ENCODE results near the gene ABCB6. TPM values are rescaled to one million over a fixed set of nuclear protein-coding genes. Genes with fewer than 3 reads are reported as not detected.

The ABCB6 gene
- total RNA-seq, 3 donors from 2014 or later, result 14.8 to 17.2 (median 15.4) TPM

GRCh38 chr2:219250049-219250781, 31.5 kb upstream of the ABCB6 start:
- no peaks in the 10 kb centered on the region for H3K27me3 Mint-ChIP-seq (ENCODE audit: low read depth)
- DNase-seq (no peak), ATAC-seq (no peak)
- H3K4me3 Mint-ChIP-seq, result peak overlapping the region; percentile 86
- peaks cover 30% of the 10 kb centered on the region for H3K36me3 Mint-ChIP-seq (ENCODE audit: insufficient read depth)
- H3K4me1 Mint-ChIP-seq (ENCODE audit: low read depth), result peaks cover 74% of the 10 kb centered on the region
- H3K9me3 Mint-ChIP-seq, result no peaks in the 10 kb centered on the region

- Mint-ChIP-seq H3K36me3 (ENCODE audit: insufficient read depth) (peaks cover 30% of the 10 kb centered on the region), H3K9me3 (no peaks in the 10 kb centered on the region), H3K4me3 (peak overlapping the region; percentile 86), H3K4me1 (ENCODE audit: low read depth) (peaks cover 74% of the 10 kb centered on the region), H3K27me3 (ENCODE audit: low read depth) (no peaks in the 10 kb centered on the region)
- DNase-seq (peak; percentile 29), ATAC-seq (no peak)
Measured at GRCh38 chr2:219249203-219249980, 30.6 kb upstream of the ABCB6 start.

DNA sequence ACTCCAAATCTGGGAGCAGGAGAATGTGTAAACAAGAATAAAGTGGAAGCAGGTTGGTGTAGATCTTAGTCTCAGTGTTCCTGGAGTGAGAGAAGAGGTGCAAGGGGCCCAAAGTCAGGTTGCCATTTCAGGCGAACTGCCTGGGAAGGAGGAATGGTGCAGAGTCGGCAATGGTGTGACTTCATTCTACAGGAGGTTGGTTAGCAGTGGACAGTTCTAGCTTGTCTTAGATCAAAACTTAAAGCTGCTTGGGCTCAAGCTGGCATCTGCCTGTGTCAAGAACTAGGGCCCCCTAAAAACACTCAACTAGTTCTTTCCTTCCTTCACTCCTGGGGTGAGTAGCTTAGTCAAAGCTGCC, 30.1 kb upstream of the ABCB6 start:
- H3K36me3 Mint-ChIP-seq (ENCODE audit: insufficient read depth), result peaks cover 30% of the 10 kb centered on the region
- H3K4me3 Mint-ChIP-seq, result peak overlapping the region; percentile 86
- DNase-seq (no peak), ATAC-seq (no peak)
- H3K4me1 Mint-ChIP-seq (ENCODE audit: low read depth), result peaks cover 77% of the 10 kb centered on the region
- no peaks in the 10 kb centered on the region for H3K9me3 Mint-ChIP-seq
- no peaks in the 10 kb centered on the region for H3K27me3 Mint-ChIP-seq (ENCODE audit: low read depth)

GRCh38 chr2:219247678-219248642, 29.2 kb upstream of the ABCB6 start:
- DNase-seq, result peak; percentile 63
- Mint-ChIP-seq H3K4me3 (peak overlapping the region; percentile 62), H3K4me1 (ENCODE audit: low read depth) (peaks cover 80% of the 10 kb centered on the region), H3K36me3 (ENCODE audit: insufficient read depth) (peaks cover 30% of the 10 kb centered on the region), H3K27me3 (ENCODE audit: low read depth) (no peaks in the 10 kb centered on the region), H3K9me3 (no peaks in the 10 kb centered on the region)
- ATAC-seq, result peak; percentile 57 to 66

DNA sequence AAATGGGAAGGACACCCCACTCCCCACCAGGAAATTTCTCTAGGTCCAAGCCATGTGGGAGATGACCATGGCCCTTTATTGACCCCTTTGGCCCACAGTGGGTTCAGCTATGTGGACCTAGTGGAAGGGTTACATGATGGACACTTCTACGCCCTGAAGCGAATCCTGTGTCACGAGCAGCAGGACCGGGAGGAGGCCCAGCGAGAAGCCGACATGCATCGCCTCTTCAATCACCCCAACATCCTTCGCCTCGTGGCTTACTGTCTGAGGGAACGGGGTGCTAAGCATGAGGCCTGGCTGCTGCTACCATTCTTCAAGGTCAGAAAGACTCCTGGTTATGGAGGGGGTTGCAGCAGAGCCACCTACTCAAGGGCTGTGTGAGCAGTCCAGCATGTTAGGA, 27.8 kb upstream of the ABCB6 start:
- Mint-ChIP-seq H3K27me3 (ENCODE audit: low read depth) (no peaks in the 10 kb centered on the region), H3K4me3 (peak overlapping the region; percentile 97), H3K36me3 (ENCODE audit: insufficient read depth) (peaks cover 24% of the 10 kb centered on the region), H3K9me3 (no peaks in the 10 kb centered on the region), H3K4me1 (ENCODE audit: low read depth) (peaks cover 70% of the 10 kb centered on the region)
- ATAC-seq, result no peak
- no peak for DNase-seq

DNA sequence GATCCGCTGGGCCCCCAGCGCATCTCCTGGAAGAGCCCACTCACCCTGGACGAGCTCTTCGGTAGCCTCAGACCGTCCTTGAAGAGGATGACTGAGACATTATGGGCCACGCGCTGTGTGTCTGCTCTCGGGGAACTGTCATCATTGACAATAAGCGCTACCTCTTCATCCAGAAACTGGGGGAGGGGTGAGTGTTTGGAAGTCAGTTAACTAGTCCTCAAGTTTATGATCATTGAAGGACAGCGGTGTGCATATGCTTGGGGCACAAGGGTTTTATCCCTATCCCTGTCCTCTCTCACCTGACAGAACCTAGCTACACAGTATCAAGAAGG, 27.1 kb upstream of the ABCB6 start:
- ATAC-seq (peak in 1 of 2 donors; percentile 9), DNase-seq (no peak)
- no peaks in the 10 kb centered on the region for H3K9me3 Mint-ChIP-seq
- H3K27me3 Mint-ChIP-seq (ENCODE audit: low read depth), result no peaks in the 10 kb centered on the region
- H3K36me3 Mint-ChIP-seq (ENCODE audit: insufficient read depth), result peaks cover 18% of the 10 kb centered on the region
- H3K4me1 Mint-ChIP-seq (ENCODE audit: low read depth), result peaks cover 63% of the 10 kb centered on the region
- H3K4me3 Mint-ChIP-seq, result peak overlapping the region; percentile 97

DNA sequence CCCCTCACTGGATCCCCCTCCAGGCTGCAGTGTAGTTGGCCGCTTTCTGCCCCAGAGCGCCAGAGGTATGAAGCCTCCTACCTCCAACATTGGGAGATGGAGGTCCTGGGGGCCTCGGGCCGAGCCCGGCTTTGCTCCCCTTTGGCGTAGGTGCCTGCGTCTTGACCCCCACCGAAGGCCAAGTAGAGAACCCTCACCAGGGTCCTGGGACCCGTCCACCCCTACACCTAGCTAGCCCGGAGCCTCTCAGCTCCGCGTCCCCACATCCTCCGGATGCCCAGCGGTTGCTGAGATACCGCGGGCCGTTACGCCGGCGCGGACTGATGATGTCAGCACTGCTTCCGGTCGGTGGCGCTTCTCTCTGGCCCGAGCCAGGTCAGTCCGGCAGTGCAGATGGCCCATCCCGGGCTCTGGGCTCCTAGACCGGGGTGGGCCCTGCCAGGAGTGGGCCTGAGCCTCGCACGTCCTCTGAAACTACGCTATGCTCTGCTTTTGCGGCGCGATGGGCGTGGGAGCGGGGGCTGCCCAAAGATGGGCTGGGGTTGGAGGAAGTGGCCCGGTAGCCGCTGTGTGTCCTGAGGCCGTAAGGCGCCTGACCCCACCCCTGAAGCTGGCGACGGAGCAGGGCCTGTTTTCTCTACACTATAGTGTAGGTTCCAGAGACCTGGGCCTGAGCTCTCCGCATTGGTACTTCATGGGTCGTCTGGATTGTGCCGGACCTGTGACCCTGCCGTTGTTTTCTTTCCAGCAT, 26.6 kb upstream of the ABCB6 start, which contains the start of the genes GLB1L and STK16:
TSS of gene GLB1L (minus strand) at position 297 of the 751 bp plus-strand sequence. CDS start 1,871 bp downstream, outside the sequence.
TSS of gene STK16 (plus strand) at position 332 of the 751 bp plus-strand sequence. CDS start 521 bp downstream, outside the sequence.
- H3K27me3 Mint-ChIP-seq (ENCODE audit: low read depth), result no peaks in the 10 kb centered on the region

GRCh38 chr2:219244789-219245147, 26.0 kb upstream of the ABCB6 start:
- no peak for DNase-seq
- no peaks in the 10 kb centered on the region for H3K9me3 Mint-ChIP-seq
- no peaks in the 10 kb centered on the region for H3K27me3 Mint-ChIP-seq (ENCODE audit: low read depth)
- peak overlapping the region; percentile 97 for H3K4me3 Mint-ChIP-seq
- peaks cover 11% of the 10 kb centered on the region for H3K36me3 Mint-ChIP-seq (ENCODE audit: insufficient read depth)
- no peak for ATAC-seq
- H3K4me1 Mint-ChIP-seq (ENCODE audit: low read depth), result peaks cover 52% of the 10 kb centered on the region

More for the DNA sequence above, 26.6 kb upstream of the ABCB6 start, which contains the start of the genes GLB1L and STK16:
- Mint-ChIP-seq H3K4me3 (peak within 1 kb of the TSS; percentile 97), H3K9me3 (no peaks in the 10 kb centered on the region), H3K4me1 (ENCODE audit: low read depth) (peaks cover 57% of the 10 kb centered on the region), H3K36me3 (ENCODE audit: insufficient read depth) (peaks cover 13% of the 10 kb centered on the region)
- peak; percentile 77 to 78 for ATAC-seq
- peak; percentile 84 for DNase-seq

DNA sequence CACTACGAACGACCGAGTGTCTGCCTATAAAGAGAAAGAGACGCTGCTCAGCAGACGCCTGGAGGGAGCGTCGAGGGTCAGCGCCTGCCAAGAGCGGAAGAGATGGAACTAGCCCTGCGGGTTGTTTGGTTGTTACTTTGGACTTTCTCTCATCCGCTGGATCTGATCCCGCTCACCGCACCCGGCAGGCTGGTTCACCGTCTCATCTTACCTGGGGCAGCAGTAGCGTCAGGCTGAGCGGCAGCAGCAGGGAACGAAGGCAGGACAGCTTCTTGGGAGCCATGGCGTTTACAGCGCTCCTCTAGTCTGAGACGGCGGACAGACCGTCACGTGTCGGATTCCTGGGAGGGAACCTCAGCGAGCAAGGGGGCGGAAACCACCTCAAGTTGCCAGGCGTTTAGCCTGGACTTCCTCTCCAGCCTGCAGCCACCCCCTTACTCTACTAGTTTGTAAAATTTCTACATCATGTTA, 24.6 kb upstream of the ABCB6 start:
- peaks cover 37% of the 10 kb centered on the region for H3K4me1 Mint-ChIP-seq (ENCODE audit: low read depth)
- peaks cover 5% of the 10 kb centered on the region for H3K36me3 Mint-ChIP-seq (ENCODE audit: insufficient read depth)
- DNase-seq (no peak), ATAC-seq (no peak)
- no peaks in the 10 kb centered on the region for H3K27me3 Mint-ChIP-seq (ENCODE audit: low read depth)
- peak overlapping the region; percentile 41 for H3K4me3 Mint-ChIP-seq
- H3K9me3 Mint-ChIP-seq, result no peaks in the 10 kb centered on the region

- H3K4me1 Mint-ChIP-seq (ENCODE audit: low read depth), result peaks cover 36% of the 10 kb centered on the region
- H3K36me3 Mint-ChIP-seq (ENCODE audit: insufficient read depth), result peaks cover 45% of the 10 kb centered on the region
- DNase-seq, result no peak
- no peaks in the 10 kb centered on the region for H3K27me3 Mint-ChIP-seq (ENCODE audit: low read depth)
- no peaks in the 10 kb centered on the region for H3K9me3 Mint-ChIP-seq
- no peak overlapping the region for H3K4me3 Mint-ChIP-seq
- no peak for ATAC-seq
Measured at GRCh38 chr2:219234331-219234730, 15.6 kb upstream of the ABCB6 start.

DNA sequence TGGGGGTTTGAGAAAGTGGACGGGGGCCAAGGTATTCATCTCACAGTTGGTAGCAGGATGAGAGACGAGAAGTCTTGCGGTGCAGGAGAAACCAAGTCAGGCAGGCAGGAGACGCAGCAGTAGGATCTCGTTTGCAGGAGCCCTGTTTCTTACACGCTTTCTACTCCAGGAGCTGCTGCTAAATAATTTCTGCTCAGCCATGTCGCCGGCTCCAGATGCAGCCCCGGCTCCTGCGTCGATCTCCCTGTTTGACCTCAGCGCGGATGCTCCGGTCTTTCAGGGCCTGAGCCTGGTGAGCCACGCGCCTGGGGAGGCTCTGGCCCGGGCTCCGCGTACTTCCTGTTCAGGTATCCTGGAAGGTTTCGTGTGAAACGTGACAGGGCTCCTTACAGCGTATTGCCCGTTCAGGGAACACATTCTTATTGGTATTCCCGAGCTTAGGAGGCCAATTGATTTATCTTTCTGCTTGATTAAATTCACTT, 11.3 kb upstream of the ABCB6 start:
- peak; percentile 22 to 26 for ATAC-seq
- Mint-ChIP-seq H3K36me3 (ENCODE audit: insufficient read depth) (peaks cover 30% of the 10 kb centered on the region), H3K27me3 (ENCODE audit: low read depth) (no peaks in the 10 kb centered on the region), H3K4me1 (ENCODE audit: low read depth) (peaks cover 58% of the 10 kb centered on the region), H3K4me3 (peak overlapping the region; percentile 94), H3K9me3 (no peaks in the 10 kb centered on the region)
- no peak for DNase-seq

DNA sequence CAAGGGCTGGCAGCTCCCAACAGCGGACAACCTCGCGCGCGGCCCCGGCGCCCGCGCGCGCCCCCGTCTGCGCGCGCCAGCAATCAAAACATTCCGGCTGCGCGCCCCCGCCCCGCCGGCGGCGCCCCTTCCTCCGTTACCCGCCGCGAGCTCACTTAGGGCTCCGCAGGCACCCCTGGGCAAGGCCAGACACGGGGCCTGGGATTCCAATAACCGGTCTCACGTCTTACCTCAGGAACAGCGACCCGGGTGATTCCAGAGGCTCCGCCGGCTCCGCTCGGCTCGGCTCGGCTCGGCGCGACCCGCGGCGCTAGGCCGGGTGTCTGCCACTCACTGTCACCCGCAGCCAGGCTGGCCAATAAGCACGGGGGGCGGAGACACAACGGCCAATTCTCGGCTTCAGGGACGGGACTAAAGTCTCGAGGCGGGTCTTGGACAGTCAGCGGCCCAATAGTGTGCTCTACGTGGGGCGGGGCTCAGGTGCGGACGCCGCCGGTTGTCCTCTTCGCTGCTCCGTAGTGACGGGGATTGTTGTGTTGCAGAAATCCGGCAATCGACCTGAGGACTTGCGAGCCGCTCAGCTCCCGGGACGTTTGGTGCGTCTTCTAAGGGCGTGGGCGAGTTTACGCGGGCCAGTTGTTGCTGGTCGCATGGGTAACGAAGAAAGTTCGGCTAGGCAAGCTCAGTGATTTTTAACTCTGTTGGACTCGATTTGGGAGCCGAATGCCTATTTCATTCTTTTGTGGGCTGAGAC, 10.7 kb upstream of the ABCB6 start, which contains the start of the genes ANKZF1 and ATG9A:
TSS of gene ANKZF1 (plus strand) at position 502 of the 754 bp plus-strand sequence. CDS start 452 bp downstream, outside the sequence.
TSS of gene ATG9A (minus strand) at position 332 of the 754 bp plus-strand sequence. CDS start 1,612 bp downstream, outside the sequence.
- peak; percentile 96 for DNase-seq
- H3K27me3 Mint-ChIP-seq (ENCODE audit: low read depth), result no peaks in the 10 kb centered on the region
- peak within 1 kb of the TSS; percentile 94 for H3K4me3 Mint-ChIP-seq
- H3K4me1 Mint-ChIP-seq (ENCODE audit: low read depth), result peaks cover 55% of the 10 kb centered on the region
- H3K36me3 Mint-ChIP-seq (ENCODE audit: insufficient read depth), result peaks cover 31% of the 10 kb centered on the region
- ATAC-seq, result peak; percentile 98
- H3K9me3 Mint-ChIP-seq, result no peaks in the 10 kb centered on the region

Data from activated T-cell treated with anti-CD3 and anti-CD28 coated beads, Interleukin-2, amount 50 U/mL, for 4 hours (primary cell).